ELR (cell line): Measurements from ENCODE around the gene RBKS.
A peak's percentile ranks its signal among the peaks of the same experiment; 100 is the strongest.
"Not testable (repeated sequence)": the region's sequence is repeated elsewhere in the genome, so short reads cannot be mapped to it uniquely, and the experiment has no call there.

ENCODE experiments used
- DNase-seq: peaks from one replicate; pipeline ENCODE4 v3.0.0-alpha.2; 2015; ENCODE audit warnings: low read depth

The RBKS gene

DNA sequence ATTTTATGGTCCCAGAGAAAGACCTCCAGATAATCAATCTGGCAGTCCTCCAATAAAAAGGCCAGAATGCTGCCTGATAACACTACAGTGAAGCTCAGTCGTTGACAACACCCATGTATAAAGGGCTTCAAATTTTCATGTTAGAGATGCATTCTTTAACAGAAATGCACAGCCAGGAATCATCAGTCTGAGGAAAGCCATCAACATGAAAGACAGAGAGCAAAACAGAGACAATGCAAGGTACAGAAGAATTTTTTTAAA, 14.1 kb upstream of the RBKS start:
- no peak for DNase-seq

DNA sequence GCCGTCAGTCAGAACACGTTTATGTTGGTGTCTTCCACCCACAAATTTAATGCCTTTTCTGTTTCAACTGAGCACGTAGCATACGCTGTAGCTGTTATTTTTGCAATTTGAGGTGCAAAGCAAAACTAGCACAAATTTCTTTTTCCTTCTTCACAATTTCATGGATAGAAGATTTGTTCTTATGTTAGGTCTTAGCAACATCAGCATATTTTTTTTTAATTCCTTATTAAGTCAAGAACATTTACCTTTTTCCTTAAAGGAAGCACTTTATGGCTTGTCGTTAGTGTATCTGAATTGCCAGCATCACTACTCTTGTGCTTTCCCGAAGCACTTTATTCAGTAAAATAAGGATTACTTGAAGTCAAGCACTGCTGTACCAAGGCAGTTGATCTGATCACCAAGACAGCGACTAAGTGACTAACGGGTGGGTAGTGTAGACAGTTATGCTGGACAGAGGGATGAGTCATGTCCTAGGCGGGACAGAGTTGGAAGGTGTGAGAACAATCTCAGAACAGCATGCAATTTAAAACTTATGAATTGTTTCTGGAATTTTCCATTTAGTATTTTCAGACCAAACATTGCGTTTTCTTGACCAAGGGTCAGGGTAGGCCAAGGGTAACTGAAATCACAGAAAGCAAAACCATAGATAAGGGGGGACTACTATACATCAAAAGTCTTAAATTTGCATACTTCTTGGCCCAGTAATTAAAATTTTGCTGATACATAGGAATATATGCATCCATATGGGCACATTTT, 13.6 kb upstream of the RBKS start:
- DNase-seq, result peak; percentile 81

DNA sequence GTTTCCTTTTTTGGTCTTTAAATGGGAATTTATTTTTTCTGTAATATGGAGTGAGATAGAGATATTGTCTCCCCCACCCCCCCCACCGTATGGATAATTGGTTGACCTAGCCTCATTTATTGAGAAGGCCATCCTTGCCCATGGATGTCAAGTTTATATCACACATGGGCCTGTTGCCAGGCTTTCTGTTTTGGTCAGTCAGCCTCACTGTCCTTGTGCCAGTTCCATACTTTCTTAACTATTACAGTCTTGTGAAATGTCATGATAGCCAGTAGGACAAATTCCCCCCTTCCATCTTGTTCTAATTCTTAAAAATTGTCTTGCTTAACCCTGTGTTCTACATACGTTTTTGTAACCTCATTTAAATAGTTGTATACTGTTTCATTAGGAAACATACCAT, 12.8 kb upstream of the RBKS start:
- DNase-seq, result no peak

DNA sequence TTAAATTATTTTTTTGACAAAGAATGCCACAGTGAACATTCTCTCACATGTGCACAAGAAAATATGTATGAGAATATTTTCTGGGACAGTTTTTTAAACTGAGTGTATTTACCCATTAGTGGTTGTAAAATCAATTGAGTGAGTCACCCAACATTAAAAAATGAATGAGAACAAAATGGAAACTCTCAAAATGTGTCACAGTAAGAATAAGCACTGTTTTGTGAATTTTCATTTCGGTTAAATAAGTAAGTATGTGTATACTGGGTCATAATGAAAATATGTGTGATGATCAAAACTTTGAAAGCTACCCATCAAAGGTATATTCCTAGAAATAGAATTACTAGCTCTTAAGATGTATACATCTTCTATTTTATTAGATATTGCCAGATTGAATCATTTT, 11.9 kb upstream of the RBKS start:
- no peak for DNase-seq

DNA sequence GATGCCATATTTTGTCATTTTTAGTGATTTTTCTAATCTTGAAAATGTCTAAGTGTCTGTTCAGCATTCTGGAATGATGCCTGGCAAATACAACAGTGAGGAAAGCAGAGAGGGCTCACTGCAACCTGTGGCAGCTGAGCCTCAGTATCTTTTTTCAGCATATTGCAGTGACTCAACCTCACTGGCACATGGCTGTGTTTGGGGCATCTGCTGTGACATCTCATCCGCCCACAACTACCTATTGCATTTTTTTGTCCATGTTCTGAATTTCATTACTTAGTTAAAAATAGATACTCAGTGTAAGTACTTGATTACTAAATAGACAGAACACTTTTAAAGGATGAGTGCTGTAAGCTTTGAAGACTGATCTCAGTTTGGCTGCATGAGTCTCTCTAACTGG, 11.0 kb upstream of the RBKS start:
- no peak for DNase-seq

DNA sequence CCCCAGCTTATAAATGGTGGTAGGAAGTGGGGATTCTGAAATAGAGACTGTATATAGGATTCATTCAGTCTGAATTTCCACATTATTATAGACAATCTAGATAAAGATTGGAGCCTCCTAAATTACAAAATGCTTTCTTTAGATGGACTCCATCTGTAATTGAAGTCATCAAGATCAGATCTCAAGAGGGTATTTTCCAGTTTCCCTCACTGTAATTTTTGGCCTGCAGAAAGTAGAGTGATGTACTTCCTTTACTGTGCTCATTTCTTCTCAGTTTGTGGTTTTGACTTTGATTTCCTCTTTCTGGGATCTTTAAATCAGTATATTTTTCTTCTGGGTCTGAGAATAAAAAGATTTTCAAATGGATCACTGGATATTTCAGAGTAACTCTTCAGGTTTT, 7.5 kb upstream of the RBKS start:
- no peak for DNase-seq

DNA sequence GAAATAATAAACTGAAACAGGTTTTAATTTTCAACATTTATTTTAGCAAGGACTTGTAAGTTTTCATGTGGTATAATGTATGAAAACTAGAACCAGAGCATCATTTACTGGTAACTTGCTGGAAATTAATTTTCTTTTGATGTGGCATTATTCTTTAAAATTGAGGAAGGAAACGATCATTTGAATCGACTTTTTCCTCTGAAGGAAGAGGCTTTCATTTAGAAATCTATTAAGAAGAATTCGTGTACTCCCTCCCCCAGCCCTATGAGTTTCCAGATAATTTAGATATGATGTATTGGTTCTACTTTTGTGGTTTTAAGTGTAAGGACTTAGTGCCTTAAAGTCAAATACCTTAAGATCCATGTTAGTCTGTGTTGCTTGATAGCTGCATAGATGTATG, 2.8 kb upstream of the RBKS start:
- no peak for DNase-seq

DNA sequence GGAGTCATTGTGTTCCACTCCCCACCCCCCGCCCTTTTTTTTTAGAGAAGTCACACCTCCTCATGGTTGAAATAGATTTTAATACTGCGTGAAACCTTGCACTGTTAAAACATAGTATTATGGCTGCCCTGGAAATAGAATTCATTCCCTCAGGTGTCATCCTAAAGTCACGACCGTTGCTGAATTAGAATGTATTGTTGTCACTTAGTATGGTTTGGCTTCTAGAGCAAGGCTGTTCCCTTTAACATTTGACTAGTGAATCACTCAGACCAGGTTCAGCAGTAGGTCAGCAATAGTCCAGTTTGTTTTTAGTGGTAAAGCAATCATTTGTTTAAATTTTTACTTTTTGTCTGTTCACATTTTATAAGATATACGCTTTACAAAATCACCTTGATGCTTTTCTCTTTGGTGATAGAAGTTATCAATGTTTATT, 1.5 kb upstream of the RBKS start:
- peak; percentile 27 for DNase-seq

DNA sequence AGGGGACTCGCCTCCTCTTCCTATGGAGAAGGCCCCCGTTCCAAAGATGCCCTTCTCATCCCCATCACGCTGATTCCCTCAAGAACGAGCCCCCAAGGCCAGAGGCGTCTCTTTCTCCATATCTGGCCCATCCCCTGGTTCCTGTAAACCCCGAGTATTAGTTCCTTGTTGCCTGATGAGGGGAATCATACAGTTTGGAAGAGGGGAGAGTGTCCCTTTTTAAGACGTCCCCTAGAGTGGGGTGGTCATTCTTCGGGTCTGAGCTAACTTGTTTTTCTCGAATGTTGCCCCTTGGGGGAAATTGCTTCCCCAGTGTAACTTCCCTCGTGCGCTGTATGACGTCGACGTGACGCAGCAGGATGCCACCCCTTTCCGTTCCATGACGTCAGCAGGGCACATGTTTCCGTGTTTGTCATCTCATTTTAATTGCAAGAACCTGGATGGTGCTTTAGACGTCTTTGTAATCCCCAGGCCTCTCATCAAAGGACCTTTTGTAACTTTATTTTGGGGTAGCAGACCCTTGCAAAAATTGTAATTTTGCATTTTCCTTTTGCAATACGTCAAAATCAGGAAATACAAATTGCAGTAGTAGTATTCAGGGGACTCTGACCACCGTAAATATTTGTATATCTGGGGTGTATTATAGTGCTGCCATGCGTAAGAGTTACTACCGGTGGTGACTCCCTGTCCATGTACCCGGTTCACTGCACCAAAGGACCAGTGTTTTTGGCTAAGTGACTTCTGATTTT, 911 bp upstream of the RBKS start:
- DNase-seq, result peak; percentile 74

DNA sequence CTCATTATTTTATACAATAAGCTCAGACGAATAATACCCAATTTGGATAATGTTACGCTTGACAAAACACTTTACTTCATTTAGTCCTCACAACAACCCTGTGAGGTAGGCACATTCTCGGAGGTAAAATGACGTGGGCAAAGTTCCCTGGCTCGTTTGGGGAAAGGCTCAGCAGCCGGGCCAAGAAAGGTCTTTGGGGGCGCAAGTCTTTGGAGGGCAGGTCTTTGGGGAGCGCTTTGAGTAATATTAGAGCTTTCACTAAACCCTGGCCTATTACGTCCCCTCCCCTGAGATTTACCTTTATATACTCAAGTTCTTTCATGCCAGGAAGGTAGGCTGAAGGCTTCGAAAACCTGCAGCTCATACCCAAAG, 427 bp downstream of the RBKS start:
- no peak for DNase-seq

DNA sequence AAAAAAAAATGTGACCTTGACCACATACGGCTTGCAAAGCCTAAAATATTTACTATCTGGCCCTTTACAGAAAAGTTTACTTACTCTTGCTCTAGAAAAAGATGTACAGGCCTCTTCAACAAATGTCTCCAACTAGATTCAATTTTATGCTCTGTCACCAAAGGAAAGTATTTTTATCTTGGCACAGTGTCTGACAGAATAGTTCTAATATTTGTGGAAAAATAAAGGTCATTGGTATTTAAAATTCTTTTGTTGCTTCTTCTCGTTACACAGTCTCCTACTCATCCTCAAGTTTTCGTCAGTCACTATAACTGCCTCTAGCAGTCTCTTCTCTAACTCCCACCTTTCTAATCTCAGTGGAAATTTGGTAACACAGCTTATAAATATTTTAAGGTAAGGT, 1.4 kb downstream of the RBKS start:
- DNase-seq, result no peak

DNA sequence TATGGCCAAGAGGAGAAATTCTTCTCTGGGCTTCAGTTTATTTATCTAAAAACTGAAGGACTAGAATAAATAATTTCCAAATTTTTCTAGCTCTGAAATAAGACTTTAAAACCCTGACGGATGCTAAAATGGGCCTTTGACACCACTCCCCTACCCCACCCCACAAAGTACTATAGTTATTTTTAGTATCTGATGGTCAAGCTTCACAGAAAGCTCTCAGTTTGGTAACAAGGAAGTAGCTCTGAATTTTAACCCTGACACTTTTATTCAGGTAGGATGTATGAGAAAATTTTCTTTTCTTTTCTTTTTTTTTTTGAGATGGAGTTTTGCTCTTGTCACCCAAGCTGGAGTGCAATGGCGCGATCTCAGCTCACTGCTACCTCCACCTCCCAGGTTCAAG, 2.4 kb downstream of the RBKS start:
- DNase-seq, result no peak

DNA sequence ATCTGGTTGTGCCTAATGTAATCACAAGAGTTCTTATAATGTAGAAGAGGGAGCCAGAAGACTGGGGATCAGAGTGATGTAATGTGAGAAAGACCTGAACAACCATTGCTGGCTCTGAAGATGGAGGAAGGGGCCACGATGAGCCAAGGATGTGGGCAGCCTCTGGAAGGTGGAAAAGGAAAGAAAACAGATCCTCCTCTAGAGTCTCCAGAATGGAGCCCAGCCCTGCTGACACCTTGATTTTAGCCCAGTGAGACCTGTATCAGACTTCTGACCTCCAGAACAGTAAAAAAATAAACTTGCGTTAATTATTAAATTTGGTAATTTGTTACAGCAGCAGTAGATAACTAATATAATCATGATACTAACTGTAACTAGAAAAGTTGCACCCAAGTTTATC, 3.1 kb downstream of the RBKS start:
- no peak for DNase-seq

DNA sequence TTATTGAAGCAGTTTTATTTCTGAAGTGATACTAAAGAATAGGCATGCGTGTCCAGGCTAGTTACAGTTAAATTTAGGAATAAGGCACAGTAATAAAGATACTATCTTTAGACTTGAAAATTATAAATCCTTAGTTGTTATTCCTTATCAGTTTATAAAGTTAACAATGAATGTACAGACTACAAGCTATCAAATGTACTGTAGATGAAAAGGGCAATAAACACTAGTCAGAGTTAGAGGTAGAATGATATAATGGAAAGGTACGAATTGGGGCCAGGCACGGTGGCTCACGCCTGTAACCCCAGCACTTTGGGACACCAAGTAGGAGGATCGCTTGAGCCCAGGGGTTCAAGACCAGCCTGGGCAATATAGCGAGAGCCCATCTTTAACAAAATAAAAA, 3.9 kb downstream of the RBKS start:
- DNase-seq, result no peak

DNA sequence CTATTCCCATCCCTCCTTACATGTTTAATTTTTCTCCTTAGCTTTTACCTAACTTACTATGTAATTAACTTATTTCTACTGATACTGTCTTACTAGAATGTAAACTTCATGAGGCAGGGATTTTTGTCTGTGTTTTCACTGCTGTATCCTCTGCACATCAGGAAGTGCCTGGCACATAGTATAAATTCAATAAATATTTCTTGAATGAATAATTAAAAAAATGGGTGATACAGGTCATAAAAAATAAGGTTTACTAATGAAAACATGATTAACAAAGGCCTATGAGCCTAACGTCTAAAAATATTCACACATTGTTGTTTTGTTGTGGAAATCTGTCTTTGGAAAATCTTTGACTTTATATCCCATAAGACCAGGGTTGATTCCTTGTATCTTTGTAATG, 4.5 kb downstream of the RBKS start:
- peak; percentile 34 for DNase-seq

DNA sequence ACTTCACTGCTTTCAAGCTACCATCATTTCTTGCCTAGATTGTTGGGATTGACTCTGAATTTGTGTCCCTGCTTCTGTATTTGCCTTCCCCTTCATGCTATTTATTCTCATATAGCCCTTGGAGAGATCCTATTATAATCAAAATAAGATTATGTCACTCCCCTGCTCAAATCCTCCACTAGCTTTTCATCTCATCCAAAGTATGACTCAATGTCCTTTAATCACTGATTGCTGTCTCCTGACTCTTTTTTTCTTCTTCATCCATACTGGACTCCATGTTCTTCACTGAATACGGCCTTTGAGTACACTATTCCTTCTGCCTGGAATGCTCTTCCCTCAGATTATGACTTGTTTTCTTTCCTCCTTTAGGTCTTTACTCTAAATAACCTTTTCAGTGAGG, 5.0 kb downstream of the RBKS start:
- peak; percentile 59 for DNase-seq

DNA sequence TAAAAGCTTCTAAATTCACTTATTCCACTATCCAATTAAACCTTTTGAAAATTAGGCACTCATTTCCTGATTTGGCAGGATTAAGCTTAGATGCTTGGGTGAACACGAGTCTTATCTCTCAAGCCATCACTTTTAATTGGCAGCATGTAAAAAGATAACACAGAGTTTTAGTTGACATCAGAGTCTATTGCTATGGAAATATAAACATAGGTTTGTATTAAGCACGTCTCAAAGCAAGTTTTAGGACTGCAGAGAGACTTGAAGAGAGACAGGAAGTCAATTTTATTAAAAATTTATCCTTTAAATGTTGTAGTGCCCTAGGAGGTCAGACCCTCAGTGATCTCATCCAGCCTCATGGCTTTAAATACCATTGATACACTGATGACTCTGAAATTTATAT, 5.6 kb downstream of the RBKS start:
- DNase-seq, result peak; percentile 23

DNA sequence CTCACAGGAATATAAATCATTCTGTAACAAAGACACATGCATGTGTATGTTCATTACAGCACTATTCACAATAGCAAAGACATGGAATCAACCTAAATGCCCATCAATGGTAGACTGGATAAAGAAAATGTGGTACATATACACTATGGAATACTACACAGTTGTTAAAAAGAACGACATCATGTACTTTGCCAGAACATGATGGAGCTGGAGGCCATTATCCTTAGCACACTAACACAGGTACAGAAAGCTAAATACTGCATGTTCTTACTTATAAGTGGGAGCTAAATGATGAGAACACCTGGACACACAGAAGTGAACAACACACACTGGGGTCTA, 7.6 kb downstream of the RBKS start:
- DNase-seq, result not testable (repeated sequence)

DNA sequence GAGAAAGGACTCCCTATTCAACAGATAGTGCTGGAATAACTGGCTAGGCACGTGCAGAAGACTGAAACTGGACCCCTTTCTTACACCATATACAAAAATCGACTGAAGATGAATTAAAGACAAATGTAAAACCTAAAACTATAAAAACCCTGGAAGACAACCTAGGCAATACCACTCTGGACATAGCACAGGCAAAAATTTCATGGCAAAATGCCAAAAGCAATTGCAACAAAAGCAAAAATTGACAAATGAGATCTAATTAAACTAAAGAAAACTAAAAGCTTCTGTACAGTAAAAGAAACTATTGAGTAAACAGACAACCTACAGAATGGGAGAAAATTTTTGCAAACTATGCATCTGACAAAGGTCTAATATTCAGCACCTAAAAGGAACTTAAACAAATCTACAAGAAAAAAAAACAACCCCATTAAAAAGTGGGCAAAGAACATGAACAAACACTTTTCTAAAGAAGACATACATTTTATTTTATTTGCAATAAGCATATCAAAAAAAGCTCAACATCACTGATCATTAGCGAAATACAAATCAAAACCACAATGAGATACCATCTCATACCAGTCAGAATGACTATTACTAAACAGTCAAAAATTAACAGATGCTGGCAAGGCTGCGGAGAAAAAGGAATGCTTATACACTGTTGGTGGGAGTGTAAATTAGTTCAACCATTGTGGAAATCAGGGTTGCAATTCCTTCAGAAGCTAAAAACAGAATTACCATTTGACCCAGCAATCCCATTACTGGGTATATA, 8.2 kb downstream of the RBKS start:
- DNase-seq, result peak; percentile 46

DNA sequence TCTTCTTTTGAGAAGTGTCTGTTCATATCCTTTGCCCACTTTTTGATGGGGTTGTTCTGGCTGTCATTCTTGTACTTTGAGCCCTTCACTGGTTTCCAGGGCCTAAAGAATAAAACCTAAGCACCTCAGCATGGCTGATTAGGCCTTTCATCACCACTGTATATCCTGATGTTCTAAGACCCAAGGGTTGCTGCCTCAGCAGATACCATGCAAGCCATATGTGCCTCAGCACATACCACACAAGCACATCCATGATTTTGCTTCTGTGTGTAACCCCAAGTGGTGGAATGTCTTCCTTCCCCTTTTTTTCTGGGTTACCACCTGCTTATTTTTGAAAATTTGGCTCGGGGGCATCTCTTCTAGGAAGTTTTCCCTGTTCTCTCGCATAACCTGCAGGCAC, 11.4 kb downstream of the RBKS start:
- DNase-seq, result no peak

DNA sequence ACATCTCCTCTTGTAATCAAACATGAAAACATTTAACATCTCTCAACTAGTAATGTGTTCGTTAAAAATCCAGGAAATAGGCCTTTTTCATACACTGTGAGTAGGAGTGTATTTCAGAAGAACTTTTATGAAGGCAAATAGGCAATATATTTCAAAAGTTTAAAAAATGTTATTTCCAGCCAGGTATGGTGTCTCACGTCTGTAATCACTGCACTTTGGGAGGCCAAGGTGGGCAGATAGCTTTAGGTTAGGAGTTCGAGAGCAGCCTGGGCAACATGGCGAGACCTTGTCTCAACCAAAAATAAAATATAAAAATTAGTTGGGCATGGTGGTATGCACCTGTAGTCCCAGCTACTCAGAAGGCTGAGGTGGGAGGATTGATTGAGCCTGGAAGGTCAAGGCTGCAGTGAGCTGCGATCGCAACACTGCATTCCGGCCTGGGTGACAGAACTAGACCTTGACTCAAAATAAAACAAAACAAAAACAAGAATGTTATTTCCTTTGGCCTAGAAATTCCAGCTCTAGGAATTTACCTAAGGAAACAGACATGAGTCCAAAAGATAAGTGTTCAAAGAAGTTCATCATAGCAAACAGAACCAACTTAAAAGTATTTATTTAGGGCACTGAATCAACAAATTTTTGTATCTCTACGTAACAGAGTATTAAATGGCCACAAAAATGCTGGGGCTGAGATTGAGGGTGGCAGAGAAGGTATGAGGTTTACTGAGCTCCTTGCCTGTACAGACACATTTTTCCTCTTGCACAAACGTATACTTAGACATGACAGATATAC, 14.9 kb downstream of the RBKS start:
- DNase-seq, result no peak

DNA sequence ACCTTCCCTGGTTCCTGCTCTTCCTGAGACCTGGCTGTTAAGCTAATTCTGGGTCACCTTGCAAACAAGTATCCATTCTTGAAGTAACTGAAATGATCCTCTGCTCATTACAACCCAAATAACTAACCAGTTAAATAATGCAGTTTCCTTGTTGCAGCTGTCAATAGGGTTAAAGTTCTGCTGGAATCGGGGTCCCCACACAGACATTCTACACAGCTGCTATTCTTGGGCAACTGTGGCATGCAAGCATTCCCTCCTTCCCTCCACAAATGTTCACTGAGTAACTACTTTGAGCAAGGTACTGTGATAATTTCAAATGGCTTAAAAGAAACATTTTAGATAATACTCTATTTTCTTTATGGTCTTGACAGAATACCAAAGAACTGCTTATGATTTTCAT, 17.1 kb downstream of the RBKS start:
- DNase-seq, result no peak

DNA sequence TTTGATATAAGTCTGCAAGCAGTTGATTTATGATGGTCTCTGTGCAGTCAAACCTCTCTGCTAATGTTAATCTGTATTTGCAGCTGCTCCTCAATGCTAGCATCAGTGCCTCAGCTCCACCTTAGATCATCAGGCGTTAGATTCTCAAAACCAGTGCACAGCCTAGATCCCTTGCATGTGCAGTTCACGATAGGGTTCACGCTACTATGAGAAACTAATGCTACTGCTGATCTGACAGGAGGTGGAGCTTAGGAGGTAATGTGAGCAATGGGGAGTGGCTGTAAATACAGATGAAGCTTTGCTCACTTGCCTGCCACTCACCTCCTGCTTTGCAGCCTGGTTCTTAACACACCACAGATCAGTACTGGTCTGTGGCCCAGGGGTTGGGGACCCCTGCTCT, 18.4 kb downstream of the RBKS start:
- no peak for DNase-seq
